H7 (cell line): ENCODE data around the gene ZBTB45. TPM values are rescaled to one million over a fixed set of nuclear protein-coding genes. Genes with fewer than 3 reads are reported as not detected.
"Not testable (repeated sequence)": the region's sequence is repeated elsewhere in the genome, so short reads cannot be mapped to it uniquely, and the experiment has no call there.

Source experiments
- DNase-seq: peaks from one replicate; pipeline ENCODE4 v3.0.0; 2012
- H3K27me3 ChIP-seq: 2 replicates; pipeline ENCODE4 v1.6.0; 2011; ENCODE audit warnings: mild to moderate bottlenecking, low read length; ENCODE audit not compliant: control insufficient read depth, insufficient read depth
- H3K36me3 ChIP-seq: replicated peaks from 2 replicates; pipeline ENCODE4 v1.5.1; 2011; ENCODE audit warnings: low read length; ENCODE audit not compliant: control insufficient read depth, insufficient read depth
- H3K4me3 ChIP-seq: 2 replicates; pipeline ENCODE4 v1.5.1; 2011; ENCODE audit warnings: low read depth, mild to moderate bottlenecking, control low read depth, low read length, moderate library complexity; ENCODE audit not compliant: insufficient read depth
- total RNA-seq: library from RNA; depleted of rRNA; stranded (reverse); fragments of >200 nt; shearing (Covaris generic); gene quantifications from 2 replicates; pipeline ENCODE4 v1.2.3, GENCODE V29; 2014; rRNA removed

Gene ZBTB45
- total RNA-seq, 1 experiment from 2014 or later: 20.4 TPM

DNA sequence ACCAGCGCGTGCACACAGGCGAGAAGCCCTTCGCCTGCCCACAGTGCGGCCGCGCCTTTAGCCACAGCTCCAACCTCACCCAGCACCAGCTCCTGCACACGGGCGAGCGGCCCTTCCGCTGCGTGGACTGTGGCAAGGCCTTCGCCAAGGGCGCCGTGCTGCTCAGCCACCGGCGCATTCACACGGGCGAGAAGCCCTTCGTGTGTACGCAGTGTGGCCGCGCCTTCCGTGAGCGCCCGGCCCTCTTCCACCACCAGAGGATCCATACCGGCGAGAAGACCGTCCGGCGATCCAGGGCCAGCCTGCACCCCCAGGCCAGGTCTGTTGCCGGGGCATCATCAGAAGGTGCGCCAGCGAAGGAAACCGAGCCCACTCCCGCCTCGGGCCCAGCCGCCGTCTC lies 47.9 kb downstream of the ZBTB45 start:
- no peaks in the 10 kb centered on the region; the same call in none of the 2 replicates for H3K36me3 ChIP-seq
- no peaks in the 10 kb centered on the region for H3K27me3 ChIP-seq
- no peak for DNase-seq
- no peak overlapping the region for H3K4me3 ChIP-seq

DNA sequence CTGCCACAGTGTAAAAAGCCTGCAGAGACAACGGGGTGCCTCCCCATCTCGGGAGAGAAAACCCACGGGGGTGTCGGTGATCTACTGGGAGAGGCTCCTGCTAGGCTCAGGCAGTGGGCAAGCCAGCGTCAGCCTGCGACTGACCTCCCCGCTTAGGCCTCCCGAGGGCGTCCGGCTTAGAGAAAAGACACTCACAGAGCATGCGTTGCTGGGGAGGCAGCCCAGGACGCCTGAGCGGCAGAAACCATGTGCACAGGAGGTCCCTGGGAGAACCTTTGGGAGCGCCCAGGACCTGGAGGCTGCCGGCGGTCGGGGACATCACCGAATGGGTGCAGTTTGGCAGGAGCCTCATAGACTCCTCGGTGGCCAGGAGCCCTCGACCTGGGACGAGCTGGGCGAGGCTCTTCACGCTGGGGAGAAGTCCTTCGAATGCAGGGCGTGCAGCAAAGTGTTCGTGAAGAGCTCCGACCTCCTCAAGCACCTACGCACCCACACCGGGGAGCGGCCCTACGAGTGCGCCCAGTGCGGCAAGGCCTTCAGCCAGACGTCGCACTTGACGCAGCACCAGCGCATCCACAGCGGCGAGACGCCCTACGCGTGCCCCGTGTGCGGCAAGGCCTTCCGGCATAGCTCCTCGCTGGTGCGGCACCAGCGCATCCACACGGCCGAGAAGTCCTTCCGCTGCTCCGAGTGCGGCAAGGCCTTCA lies 48.6 kb downstream of the ZBTB45 start:
- DNase-seq, H3K4me3 ChIP-seq, H3K36me3 ChIP-seq, H3K27me3 ChIP-seq: not testable (repeated sequence)

DNA sequence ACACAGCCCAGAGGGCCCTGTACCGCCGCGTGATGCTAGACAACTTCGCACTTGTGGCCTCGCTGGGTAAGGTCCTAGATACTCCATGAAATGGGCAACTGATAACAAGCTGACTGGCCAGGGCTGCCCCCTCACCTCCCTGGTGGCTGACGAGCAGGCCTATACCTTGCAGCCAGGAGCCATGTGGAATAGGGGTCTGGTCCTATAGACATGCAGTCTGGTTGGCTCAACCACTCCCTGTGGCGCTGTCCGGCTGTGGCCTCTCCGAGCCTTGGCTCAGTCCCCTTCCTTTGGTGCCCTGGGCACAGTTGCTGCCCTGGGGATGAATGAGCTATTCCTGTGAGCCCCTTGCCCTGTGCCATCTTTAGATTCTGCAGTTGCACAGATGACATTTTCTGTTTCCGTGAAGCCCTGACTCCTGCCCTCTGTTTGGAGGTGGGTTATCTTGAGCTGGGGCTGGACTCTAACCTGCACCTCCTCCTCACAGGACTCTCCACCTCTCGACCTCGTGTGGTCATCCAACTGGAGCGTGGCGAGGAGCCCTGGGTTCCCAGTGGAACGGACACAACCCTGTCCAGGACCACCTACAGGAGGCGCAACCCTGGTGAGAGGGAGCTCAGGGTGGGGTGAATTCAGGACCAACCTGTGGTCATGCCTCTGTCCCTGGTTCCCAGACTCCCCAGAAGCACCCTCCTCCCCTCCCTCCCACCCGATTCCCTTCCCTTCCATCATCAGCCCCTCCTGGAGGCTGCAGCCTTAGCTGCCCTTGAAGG lies 50.2 kb downstream of the ZBTB45 start:
- H3K36me3 ChIP-seq: no peaks in the 10 kb centered on the region; the same call in none of the 2 replicates
- H3K27me3 ChIP-seq: peaks cover 4% of the 10 kb centered on the region; the same call in 1 of the 2 replicates
- DNase-seq: no peak
- no peak overlapping the region for H3K4me3 ChIP-seq

DNA sequence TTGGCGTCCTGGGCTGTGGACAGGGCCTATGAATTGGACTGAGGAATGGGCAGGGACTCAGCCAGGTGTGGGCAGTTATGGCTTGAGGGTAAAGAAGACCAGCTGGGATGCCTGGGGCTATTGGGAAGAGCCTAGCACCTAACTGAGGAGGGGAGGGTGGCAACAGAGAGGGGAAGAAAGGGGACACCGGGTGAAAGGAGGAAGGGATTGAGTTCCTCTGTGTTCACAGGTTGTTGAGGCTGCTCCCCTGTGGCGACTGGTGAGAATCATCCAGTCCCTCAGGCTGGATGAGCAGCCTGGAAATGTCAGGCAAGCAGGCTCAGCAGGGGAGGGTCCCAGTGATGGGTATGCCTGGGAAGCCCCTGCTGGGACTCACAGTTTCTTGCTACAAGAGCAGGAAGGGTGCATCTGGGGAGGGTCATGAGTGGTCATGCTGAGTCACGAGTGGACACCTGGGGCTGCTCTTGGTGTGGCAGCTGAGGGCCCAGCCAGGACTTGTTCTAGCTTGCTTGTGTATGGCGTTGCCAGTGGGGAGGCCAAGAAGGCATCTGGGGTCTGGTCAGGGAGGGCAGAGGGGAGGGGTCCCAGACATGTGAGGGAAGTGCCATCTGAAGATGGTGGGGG lies 51.3 kb downstream of the ZBTB45 start:
- peaks cover 4% of the 10 kb centered on the region; the same call in 1 of the 2 replicates for H3K27me3 ChIP-seq
- DNase-seq: peak; percentile 57
- no peak overlapping the region for H3K4me3 ChIP-seq
- no peaks in the 10 kb centered on the region; the same call in none of the 2 replicates for H3K36me3 ChIP-seq

DNA sequence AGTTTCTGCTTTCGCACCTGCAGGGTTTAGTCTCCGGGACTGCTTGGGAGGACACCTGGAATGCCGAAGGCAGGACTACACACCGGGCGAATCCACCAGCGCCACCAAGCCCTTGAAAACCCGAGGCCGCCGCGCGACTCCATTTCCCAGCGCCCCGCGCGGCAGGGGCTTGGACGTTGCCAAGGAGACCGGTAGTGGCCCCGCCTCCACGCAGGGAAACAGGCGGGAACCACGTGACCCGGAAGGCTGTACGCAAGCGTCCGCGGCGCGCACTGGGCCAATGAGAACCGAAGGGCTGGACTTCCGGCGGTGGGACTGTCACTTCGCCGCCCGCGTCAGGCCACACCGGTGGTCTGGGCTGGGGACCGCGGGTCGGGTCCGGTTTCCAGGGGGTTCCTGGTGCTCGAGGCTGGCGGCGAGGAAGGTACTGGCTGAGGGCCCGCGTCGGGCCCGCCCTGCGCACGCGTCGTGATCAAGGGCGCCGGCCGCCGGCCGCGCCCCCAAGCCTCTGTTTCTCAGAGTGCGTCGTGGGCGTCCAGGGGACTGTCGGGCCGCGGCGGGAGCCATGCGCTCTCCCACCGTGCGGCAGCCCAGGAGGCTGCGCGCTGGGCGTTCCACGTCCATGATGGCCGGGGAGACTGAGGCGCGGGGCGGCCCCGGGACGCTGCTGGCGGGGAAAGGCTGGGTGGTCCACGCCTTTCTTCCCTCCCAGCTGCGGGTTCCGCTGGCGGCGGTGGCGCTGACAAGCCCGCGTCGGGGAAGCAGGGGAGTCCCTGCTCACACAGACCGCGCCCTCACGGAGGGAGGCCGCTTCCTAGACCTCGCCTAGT lies 52.6 kb downstream of the ZBTB45 start, which contains the start of gene ZNF324:
Gene ZNF324 (plus strand): TSS at position 321 of the 830 bp plus-strand sequence. CDS start 2,106 bp downstream, outside the sequence.
- peak; percentile 99 for DNase-seq
- no peaks in the 10 kb centered on the region; the same call in 1 of the 2 replicates for H3K36me3 ChIP-seq
- H3K4me3 ChIP-seq: peak within 1 kb of the TSS; percentile 85
- H3K27me3 ChIP-seq: peaks cover 4% of the 10 kb centered on the region; the same call in 1 of the 2 replicates

DNA sequence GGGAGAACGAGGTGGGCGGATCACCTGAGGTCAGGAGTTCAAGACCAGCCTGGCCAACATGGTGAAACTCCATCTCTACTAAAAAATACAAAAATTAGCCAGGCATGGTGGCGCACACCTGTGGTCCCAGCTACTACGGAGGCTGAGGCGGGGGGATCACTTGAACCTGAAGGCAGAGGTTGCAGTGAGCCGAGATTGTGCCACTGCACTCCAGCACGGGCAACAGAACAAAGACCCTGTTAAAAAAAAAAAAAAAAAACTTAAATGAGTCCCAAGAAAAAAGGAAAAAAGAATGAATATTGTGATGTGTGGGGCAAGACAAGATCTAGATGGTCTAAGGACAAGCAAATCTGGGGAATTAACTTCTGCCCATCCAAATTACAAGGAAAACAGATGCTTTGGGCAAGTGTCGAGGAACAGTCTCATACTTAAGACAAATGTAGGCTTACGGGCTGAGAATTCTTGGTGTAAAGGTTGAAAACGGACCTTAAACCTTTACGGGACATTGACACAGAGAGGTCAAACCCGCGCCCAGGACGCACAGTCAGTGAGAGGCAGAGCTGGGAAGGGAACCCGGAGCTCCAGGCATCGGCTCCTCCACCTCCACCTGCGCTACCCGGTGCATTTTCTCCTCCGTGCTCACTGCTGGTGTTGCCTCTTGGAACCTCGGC lies 53.4 kb downstream of the ZBTB45 start:
- Histone ChIP-seq H3K4me3 (peak overlapping the region; percentile 48), H3K36me3 (no peaks in the 10 kb centered on the region), H3K27me3 (peaks cover 4% of the 10 kb centered on the region; the same call in 1 of the 2 replicates)
- peak; percentile 27 for DNase-seq

Other genes starting within 250 kb of the ZBTB45 start
- gene ZNF8, start 240.9 kb downstream of the ZBTB45 start, total RNA-seq: 9.4 and 11.9 TPM in 2 replicates
- gene ERVK3-1, start 214.4 kb downstream of the ZBTB45 start, total RNA-seq: 21.7 and 24.8 TPM in 2 replicates
- 2.6 and 2.7 TPM in 2 replicates for gene ZSCAN22, start 192.8 kb downstream of the ZBTB45 start, total RNA-seq
- 33.8 and 45.5 TPM in 2 replicates for gene A1BG, start 166.3 kb downstream of the ZBTB45 start, total RNA-seq
- 3.0 and 3.2 TPM in 2 replicates for gene ZNF497, start 157.1 kb downstream of the ZBTB45 start, total RNA-seq
- 4.4 and 7.7 TPM in 2 replicates for gene ZNF837, start 138.8 kb downstream of the ZBTB45 start, total RNA-seq
- 2,794 and 2,937 TPM in 2 replicates for gene RPS5, start 132.5 kb downstream of the ZBTB45 start, total RNA-seq
- 0.70 TPM in 1 of 2 replicates, not detected in the other for gene RNF225, start 124.2 kb downstream of the ZBTB45 start, total RNA-seq
- 3.7 and 10.2 TPM in 2 replicates for gene ZNF584, start 111.2 kb downstream of the ZBTB45 start, total RNA-seq
- gene ZNF132, start 79.7 kb downstream of the ZBTB45 start, total RNA-seq: 2.1 and 3.8 TPM in 2 replicates
- gene ZNF324B, start 68.2 kb downstream of the ZBTB45 start, total RNA-seq: 2.6 and 4.7 TPM in 2 replicates
- 6.6 and 6.8 TPM in 2 replicates for gene ZNF324, start 52.7 kb downstream of the ZBTB45 start, total RNA-seq
- 7.4 and 8.4 TPM in 2 replicates for gene ZNF446, start 43.5 kb downstream of the ZBTB45 start, total RNA-seq
- 19.4 and 23.9 TPM in 2 replicates for gene SLC27A5, start 7.8 kb downstream of the ZBTB45 start, total RNA-seq
- gene TRIM28, start 24.3 kb upstream of the ZBTB45 start, total RNA-seq: 1,648 and 1,979 TPM in 2 replicates
- 85.9 and 96.2 TPM in 2 replicates for gene CHMP2A, start 35.3 kb upstream of the ZBTB45 start, total RNA-seq
- gene UBE2M, start 38.8 kb upstream of the ZBTB45 start, total RNA-seq: 131 and 188 TPM in 2 replicates
- gene MZF1, start 53.5 kb upstream of the ZBTB45 start, total RNA-seq: 11.0 and 12.5 TPM in 2 replicates